Hypothalamus (tissue), 51 donors: Measurements from ENCODE around the gene CPNE6.

Source experiments
- DNase-seq, 51 donors: peaks; one replicate each; lab custom pipeline; 2025; lab: John Stamatoyannopoulos, UW

Gene CPNE6

DNA sequence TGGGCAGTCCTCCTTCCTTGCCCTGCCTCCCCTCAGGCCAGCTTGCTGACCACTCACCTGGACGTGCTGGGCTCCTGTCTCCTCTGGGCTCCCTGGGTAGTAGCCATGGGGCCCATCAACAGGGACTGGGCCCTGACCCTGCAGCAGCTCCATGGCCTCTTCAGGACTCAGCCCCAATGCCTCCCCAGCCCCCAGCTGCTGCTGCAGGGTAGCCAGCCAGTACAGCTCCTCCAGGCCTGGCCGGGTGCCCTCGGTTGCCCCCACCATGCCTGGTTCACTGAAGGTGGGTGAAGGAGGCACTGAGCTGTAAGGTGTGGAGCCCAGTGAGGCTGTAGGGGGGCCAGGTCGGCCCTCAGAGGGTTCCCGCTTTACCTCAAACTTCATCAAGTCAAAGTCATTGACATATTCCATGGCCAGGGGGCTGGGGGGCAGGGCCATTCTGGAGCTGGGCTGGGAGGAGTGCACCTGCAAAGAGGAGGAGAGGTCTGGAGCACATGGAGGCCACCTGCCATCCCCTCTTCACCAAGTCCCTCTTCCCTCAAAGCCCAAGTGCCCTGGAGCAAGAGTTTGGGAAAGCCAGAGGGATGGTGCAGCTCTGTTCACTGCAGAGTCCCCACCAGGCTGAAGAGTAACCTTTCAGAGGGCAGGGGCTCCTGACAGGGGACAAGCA, 11.2 kb downstream of the CPNE6 start:
- no peak for DNase-seq

DNA sequence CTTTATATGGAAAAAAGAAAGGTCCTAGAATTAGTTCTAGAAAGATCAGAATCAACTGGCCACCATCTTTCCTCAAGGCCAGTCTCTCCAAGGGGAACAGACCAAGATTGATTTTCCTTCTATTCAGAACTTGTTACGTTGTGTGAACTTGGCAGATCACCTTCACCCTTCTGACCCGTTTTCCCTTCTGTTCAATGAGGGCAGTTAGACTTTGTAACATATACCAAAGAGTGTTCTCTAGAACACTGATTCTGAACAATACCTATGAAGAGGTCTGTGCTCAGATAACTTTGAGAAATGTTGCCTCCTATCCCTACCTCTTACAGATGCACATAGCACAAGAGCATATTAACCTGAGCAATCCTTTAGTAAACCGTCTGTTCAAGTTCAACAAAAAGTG, 12.1 kb downstream of the CPNE6 start:
- DNase-seq: no peak

DNA sequence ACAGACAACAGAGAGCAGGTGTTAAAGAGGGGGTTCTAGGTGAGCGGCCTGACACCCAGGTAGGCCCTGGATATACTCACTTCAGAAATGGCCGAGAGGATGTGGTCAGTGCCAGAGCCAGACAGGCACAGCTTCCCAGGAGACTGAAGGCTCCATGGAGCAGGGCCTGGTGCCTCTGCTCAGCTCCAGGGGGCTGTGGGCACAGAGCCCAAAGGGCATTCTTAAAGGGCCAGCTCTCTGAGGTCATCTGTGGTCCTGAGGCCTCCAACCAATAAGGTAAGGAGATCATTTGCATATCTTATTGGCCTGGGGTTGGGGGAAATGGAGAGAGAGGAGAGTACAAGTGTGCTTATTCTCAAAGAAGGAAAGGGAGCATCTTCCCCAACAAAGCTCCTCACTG, 13.1 kb downstream of the CPNE6 start:
- DNase-seq: no peak

DNA sequence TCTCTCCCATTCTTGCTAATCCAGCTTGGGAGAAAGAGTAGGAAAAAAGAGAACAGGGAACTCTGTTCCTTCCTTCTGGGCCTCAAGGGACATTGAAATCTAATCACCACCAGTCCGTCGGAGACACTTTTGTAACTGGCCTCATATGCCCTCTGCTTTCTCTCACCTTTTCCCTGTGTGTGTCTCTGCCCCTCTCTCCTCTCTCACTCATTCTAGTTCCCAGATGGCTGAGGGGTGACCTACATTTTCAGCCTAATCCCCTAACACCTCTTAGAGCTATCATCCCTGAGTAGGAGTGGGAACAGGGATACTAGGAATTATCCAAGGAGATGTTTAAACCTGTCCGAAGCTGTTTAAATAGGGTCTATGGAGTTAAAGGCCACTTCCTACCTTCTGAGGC, 13.9 kb downstream of the CPNE6 start:
- no peak for DNase-seq

DNA sequence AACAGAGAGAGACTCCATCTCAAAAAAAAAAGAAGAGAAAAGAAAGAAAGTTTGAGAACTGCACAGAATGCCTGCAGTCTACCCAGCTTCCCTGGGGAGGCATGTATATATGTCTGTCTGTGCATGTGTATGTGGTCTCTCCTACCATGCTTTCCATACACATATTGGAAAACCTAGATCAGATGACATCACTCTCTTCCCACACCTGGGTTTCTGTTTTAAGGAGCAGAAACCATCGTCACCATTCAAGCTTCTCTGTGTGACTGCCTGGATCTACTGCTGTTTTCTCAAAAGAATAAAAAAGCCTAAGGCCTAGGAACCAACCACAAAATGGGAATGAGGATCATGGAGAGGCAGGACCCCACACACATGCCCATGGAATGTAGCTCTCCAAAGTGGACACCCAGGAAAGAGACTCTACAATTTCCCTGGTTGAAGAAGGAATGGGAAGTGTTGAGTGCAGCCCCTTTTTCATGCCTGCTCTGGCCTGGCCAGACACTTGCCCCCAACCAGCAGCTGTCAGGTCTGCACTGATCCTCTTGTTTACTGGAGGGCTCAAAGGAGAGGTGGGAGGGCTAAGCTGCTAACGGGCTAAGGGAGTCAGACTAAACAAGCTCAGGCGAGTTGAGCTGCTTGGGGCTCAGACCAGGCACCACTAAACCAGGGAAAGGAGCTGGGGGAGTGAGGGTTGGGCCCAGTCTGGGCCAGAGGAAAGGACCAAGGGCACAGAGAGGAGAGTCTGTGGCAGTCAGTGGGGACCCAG, 15.0 kb downstream of the CPNE6 start:
- DNase-seq: no peak

DNA sequence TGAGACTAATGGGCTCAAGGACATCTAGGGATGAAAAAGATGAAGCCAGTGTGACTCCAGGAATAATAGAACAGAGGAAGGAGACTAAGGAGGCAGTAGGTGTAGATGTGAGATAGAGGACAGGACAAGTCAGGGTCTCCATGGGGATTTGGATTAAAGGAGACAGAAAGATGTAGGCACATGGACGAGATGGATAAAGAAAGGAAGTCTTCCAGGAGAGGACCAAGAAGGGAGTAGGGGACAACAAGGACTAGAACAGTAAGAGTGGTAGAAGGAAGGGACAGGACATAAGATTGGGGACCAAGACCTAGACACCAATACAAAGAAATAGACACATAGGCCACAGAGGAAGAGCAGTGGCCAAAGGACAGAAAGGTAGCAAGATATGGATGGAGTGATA, 15.6 kb downstream of the CPNE6 start:
- no peak for DNase-seq

DNA sequence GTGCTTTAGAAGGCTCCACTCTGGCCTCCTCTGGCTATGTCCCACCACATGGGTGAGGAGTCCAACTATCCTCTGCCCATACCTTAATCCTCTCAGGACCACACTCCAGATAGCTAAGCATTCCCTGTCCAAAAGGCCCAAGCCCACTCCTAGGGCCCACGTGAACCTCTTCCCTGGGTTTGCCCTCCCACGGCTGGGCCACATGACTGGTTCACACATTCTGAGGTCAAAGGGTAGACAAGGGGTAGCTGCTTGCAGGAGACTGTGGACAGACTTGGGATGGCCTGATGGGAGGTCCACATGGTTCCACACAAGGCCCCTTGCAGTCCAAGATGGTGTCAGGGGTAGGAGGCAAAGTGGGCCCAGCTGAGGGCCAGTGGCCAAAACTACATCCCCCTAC, 16.7 kb downstream of the CPNE6 start:
- DNase-seq: no peak

DNA sequence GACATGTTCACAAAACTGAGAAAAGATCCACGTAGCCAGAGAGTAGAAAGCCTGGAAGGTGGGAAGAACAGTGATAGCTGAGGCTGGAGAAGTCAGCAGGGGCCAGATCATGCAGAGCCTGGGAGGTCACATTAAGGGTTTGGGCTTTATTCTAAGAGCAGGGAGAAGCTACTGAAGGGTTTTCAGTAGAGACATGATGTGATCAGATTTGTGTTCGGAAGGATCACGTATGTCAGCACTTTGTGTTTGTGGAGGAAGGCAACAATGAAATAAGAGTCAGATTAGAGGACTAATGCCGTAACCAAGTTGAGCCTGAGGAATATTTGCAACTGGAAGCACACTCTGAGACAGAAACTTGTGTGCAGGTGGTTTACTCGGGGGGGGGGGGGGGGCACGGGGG, 18.5 kb downstream of the CPNE6 start:
- no peak for DNase-seq

DNA sequence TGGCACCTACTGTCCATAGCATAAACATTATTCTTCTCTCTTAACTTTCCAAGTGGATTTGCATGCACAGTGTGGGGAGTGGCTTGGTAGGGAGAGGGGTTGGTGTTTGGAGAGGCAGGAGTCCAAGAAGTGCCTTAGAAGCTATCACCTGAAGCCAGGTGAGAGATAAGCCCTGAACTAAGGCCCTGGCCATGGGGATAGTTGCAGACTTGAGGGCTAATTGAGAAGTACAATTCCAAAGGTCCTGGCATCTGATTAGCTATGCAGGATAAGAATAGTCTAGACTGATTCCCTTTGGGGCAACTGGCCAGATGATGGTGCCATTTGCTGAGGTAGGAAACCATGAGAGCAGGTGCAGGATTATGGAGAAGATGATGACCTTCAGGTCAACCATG, 20.7 kb downstream of the CPNE6 start:
- no peak for DNase-seq

DNA sequence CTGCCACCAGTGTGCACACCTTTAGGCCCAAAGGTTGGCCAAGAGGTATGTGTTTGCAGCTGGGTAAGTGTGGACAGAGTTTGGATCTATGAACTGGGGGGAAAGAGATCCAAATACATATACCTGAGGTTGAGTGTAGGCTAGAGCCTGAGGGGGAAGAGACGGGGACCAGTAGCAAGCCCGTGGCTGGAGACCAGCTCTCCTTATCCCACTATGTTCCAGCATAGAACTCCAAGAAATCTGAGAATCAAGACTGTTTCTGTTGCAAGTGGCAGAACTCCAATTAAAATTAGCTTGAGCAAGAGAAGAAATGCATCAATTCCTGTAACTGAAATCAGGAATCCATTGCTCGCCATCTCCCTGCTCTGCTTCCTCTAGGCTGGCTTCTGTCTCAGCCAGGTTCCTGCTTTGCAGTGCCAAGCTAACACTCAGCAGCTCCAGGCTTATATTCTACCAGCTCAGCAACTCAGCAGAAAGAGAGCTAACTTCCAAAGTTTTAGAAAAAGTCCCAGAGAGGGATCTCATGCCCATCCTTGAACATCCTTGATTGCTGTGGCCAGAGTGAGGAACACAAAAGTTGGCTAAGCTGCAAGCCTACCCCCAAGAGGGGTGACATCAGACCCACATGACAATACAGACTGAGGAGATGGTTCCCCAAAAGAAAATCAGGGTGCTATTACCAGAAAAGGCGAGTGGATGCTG, 21.3 kb downstream of the CPNE6 start:
- no peak for DNase-seq

DNA sequence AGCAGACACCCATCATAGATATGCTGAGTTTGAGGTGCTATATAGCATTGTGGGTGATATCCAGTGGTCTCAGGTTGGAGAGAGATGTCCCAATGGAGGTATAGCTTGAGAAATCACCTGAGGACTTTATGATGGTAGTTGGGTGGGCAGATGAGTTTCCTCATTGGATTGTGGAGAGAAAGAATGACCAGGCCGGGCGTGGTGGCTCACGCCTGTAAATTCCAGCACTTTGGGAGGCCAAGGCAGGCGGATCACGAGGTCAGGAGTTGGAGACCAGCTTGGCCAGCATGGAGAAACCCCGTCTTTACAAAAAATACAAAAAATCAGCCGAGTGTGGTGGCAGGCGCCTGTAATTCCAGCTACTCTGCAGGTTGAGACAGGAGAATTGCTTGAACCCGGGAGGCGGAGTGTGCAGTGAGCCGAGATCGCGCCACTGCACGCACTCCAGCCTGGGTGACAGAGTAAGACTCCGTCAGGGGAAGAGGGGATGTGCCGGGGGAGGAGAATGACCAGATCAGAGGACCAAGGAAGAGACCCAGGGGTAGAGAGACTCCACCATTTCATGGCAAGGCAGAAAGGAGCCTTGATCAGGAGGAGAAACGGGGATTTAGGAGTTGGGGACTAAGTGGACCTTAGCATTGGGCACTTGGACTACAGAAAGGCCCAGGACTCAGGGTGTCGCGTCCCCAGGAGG, 22.0 kb downstream of the CPNE6 start:
- DNase-seq: no peak

DNA sequence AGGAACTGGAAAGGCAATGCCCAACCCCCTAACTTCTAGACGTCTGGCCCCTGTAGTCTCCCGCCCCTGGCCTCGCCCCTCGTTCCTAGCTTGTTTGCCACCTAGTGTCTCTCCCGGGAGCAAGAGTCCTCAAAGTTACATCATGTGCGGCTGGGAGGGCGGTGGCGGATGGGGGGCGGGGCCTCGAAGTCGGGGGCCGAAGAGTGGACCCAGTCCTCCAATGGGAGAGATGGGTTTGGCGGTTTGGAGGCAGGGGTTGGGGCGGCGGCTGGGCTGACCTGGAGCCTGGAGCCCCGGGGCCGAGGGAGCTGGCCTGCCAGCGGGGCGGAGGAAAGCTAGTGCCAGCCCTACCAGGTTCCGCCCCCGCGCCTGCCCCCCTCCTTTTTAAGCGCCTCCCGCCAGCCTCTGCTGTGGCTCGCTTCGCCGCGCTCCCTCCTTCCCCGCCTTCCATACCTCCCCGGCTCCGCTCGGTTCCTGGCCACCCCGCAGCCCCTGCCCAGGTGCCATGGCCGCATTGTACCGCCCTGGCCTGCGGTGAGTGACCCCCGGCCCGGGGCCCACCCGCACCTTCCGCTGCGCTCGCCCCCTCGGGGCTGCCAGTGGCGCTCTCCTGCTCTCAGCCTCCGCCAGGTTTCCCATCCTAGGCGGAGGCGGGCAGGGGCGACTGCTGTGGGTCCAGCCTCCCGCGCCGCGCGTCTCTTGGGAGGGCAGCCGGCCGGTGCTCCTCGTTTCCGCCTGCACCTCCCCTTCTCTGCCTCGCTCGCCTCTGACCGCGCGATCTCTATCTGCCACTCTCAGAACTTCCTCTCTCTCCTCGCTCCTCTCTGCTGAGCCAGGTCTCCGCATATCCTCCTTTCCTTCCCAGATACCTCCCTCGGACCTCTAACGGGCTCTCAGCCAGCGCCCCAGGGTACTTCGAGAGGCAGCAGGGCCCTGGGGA, 22.8 kb downstream of the CPNE6 start, which contains the start of gene PCK2:
Gene PCK2, plus strand, starts transcription at position 411 of the 940 bp plus-strand sequence. Its CDS starts 95 bp downstream, at position 506.
- DNase-seq: peak in 49 of 51 donors; percentile 28 to 89 (median 68)

DNA sequence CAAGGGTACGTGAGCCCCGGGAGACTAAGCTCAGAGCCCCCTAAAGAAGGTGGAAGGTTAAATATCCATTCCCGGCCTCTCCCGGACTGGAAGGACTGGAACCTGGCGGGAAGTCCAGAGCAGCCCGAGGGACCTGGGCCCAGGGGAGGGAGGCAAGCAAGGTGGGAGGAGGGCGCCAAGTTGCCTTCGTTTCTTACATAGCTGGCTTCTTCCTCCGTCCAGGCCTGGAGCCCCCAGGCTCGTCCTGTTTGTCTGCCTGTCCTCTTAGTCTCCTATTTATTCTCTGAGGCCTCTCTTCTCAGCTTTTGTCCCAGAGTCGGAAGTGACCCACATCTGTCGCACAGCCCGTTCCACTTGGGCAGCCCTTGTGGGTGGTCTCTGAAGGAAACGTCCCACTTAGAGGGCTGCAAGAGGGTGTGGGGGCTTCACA, 23.5 kb downstream of the CPNE6 start:
- DNase-seq: peak in 1 of 51 donors; percentile 41

DNA sequence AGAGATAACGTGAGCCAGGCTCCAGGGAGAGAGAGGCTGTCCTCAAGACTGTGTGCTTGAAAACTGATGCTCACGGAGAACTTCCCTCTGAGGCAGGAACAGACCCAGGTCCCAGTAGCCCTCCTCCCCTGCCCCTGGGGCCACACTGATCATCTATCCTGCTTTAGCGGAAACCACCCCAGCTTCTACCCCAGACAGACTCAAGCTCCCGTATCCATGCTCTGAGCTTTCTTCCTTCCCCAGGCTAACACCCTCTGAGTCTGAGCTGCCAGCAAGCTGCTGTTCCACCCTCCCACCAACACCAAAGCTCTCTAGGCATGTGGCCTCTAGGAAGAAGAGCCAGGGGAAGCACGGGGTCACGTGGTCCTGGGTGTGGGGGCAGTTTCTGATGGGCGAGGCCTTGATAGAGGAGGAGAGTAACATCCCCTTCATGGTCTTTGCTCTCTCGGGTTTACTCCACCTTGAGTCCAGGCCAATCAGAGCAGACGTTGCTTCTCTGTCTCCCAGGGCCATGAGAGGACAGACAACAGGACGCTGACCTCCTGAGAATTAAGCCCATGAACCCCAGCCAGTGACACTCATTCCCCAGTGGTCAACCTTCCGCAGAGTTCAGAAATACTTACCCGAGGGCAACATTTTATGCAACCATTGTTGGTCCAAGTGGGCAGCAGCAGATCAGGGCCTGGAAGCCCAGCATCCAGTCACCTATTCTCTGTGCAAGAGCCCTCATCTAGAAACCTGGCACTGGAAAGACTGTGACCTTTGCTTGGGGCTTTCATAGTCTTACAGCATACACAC, 24.1 kb downstream of the CPNE6 start:
- DNase-seq: peak in 12 of 51 donors; percentile 6 to 47 (median 19)

DNA sequence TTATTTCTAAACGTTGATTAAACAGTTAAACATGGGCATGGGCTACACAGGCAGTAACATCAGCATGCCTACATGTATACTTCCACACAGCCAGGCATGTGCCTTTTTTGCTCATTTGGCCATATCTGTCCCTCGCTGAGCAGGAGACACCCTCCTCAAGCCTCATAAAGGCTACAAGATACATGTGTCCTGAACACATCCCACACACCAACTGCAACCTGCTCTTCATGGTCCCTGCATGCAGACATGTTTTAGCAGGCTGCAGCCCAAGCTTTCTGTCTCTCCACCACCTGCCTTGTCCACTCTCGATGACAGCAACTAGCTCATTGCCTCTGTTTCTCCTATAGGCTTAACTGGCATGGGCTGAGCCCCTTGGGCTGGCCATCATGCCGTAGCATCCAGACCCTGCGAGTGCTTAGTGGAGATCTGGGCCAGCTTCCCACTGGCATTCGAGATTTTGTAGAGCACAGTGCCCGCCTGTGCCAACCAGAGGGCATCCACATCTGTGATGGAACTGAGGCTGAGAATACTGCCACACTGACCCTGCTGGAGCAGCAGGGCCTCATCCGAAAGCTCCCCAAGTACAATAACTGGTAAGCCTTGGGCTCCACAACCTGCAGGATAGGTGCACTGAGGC, 25.3 kb downstream of the CPNE6 start:
- no peak for DNase-seq

DNA sequence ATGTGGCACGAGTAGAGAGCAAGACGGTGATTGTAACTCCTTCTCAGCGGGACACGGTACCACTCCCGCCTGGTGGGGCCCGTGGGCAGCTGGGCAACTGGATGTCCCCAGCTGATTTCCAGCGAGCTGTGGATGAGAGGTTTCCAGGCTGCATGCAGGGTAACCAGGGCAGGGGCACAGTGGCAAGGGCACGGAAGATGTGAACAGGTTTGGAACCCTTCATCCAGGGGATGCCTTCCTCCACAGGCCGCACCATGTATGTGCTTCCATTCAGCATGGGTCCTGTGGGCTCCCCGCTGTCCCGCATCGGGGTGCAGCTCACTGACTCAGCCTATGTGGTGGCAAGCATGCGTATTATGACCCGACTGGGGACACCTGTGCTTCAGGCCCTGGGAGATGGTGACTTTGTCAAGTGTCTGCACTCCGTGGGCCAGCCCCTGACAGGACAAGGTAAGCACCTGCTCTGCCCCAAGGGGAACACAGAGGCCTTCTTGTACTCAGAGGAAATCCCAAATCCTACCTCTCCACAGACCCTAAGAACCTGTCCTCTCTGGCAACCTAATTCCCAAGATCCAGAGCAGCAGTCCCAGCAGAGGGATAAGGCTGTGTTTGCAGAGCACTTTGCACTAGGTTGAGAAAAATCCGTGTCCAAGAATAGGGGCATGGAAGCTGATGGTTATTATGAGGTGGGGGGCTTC, 27.0 kb downstream of the CPNE6 start:
- no peak for DNase-seq

DNA sequence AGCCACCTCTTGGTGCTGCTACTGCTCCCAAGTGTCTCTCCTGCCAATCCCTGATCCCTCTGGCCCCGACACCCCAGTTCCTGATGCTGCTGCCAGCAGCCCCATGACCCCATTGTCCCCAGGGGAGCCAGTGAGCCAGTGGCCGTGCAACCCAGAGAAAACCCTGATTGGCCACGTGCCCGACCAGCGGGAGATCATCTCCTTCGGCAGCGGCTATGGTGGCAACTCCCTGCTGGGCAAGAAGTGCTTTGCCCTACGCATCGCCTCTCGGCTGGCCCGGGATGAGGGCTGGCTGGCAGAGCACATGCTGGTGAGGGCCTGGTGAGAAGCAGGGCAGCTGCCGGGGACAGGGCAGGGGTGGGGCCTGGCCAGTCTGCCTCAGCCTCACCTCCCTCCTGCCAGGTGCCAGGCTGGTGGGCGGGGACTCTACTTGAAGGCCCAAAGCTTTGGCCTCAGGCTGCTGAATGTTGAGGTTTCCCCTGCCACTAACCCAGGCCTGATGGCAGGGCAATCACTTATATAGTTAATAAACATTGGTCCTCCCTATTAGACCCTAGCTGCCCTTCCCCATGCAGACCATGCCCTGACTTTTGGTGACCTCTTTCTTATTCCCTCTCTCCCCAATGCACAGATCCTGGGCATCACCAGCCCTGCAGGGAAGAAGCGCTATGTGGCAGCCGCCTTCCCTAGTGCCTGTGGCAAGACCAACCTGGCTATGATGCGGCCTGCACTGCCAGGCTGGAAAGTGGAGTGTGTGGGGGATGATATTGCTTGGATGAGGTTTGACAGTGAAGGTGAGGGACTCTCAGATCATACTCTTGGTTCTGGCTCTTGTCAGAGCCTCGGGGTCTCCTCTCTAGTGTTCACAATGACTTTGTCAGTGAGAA, 27.8 kb downstream of the CPNE6 start:
- DNase-seq: peak in 17 of 51 donors; percentile 5 to 47 (median 19)
